Activated T-cell treated with anti-CD3 and anti-CD28 coated beads, Interleukin-2, amount 50 U/mL, for 72 hours (primary cell): Measurements from ENCODE around the gene BEX4. TPM values are rescaled to one million over a fixed set of nuclear protein-coding genes. Genes with fewer than 3 reads are reported as not detected.
A peak's percentile ranks its signal among the peaks of the same experiment; 100 is the strongest.

Source experiments
- ATAC-seq, 2 donors: fragments of 150-1000 bp; cut with Tn5 transposase; replicated peaks in 1 of 2; 2 replicates each; pipeline ENCODE4 v1.10.0; 2021; ENCODE audit warnings: moderate library complexity in 2 of 2, mild to moderate bottlenecking in 1 of 2
- DNase-seq, 2 donors: peaks; one replicate each; pipeline ENCODE4 v3.0.0; 2021 to 2022; ENCODE audit warnings: mixed read lengths in 1 of 2
- H3K27ac Mint-ChIP-seq: one replicate; pipeline ENCODE4 v1.8.0; 2022; ENCODE audit warnings: mild to moderate bottlenecking, moderate library complexity, mixed read lengths
- H3K27me3 Mint-ChIP-seq: one replicate; pipeline ENCODE4 v1.8.0; 2022; ENCODE audit warnings: low read depth, mixed read lengths
- H3K36me3 Mint-ChIP-seq, 2 donors: one replicate each; pipeline ENCODE4 v1.8.0; 2022; ENCODE audit warnings: mixed read lengths in 2 of 2, mild to moderate bottlenecking in 1 of 2; ENCODE audit not compliant: insufficient read depth in 2 of 2
- H3K4me1 Mint-ChIP-seq: one replicate; pipeline ENCODE4 v1.8.0; 2022; ENCODE audit warnings: low read depth, mixed read lengths
- H3K4me3 Mint-ChIP-seq, 2 donors: one replicate each; pipeline ENCODE4 v1.8.0; 2022; ENCODE audit warnings: mild to moderate bottlenecking in 2 of 2, mixed read lengths in 2 of 2, moderate library complexity in 2 of 2
- H3K9me3 Mint-ChIP-seq, 2 donors: one replicate each; pipeline ENCODE4 v1.8.0; 2022; ENCODE audit warnings: mixed read lengths in 2 of 2
- total RNA-seq, 2 donors: library from RNA; stranded (reverse); gene quantifications; one replicate each; pipeline ENCODE4 v1.2.3, GENCODE V29; 2022

BEX4 gene
- total RNA-seq, 2 donors from 2014 or later, result 22.6 to 25.0 TPM

- H3K36me3 Mint-ChIP-seq, result peaks cover 5 to 7% of the 10 kb centered on the region in 2 donors
These were observed 39.4 kb downstream of the BEX4 start for GRCh38 chrX:103254171-103254824.

GRCh38 chrX:103254921-103255493 is 40.1 kb downstream of the BEX4 start, which contains the start of gene TCEAL8:
TCEAL8 (minus strand) TSS chrX:103255155; CDS start chrX:103253979, 1,176 bp downstream.
- ATAC-seq, result peak; percentile 92 to 94
- peak within 1 kb of the TSS; percentile 97 to 98 for H3K4me3 Mint-ChIP-seq
- H3K27me3 Mint-ChIP-seq, result peaks cover 50% of the 10 kb centered on the region
- peak within 1 kb of the TSS; percentile 94 for H3K27ac Mint-ChIP-seq
- peaks cover 18% of the 10 kb centered on the region for H3K4me1 Mint-ChIP-seq
- no peaks in the 10 kb centered on the region for H3K9me3 Mint-ChIP-seq
- peak; percentile 58 to 72 for DNase-seq
- H3K36me3 Mint-ChIP-seq, result peaks cover 5 to 7% of the 10 kb centered on the region in 2 donors

More at GRCh38 chrX:103254171-103254824, 39.4 kb downstream of the BEX4 start:
- Mint-ChIP-seq H3K27me3 (peaks cover 47% of the 10 kb centered on the region), H3K4me1 (peaks cover 18% of the 10 kb centered on the region), H3K4me3 (peak overlapping the region; percentile 97 to 98), H3K27ac (peak overlapping the region; percentile 94), H3K9me3 (no peaks in the 10 kb centered on the region)
- ATAC-seq, result peak; percentile 66 to 78
- DNase-seq, result peak; percentile 54 to 61

GRCh38 chrX:103256651-103257050 is 41.7 kb downstream of the BEX4 start:
- H3K27ac Mint-ChIP-seq, result no peak overlapping the region
- no peak for ATAC-seq
- H3K9me3 Mint-ChIP-seq, result no peaks in the 10 kb centered on the region
- H3K27me3 Mint-ChIP-seq, result peaks cover 64% of the 10 kb centered on the region
- H3K4me1 Mint-ChIP-seq, result peaks cover 18% of the 10 kb centered on the region
- H3K4me3 Mint-ChIP-seq, result no peak overlapping the region
- no peak for DNase-seq
- H3K36me3 Mint-ChIP-seq, result peaks cover 5 to 7% of the 10 kb centered on the region in 2 donors

- Mint-ChIP-seq H3K36me3 (peaks cover 6 to 8% of the 10 kb centered on the region in 2 donors), H3K4me1 (peaks cover 18% of the 10 kb centered on the region), H3K4me3 (no peak overlapping the region), H3K27ac (no peak overlapping the region), H3K27me3 (peaks cover 73% of the 10 kb centered on the region), H3K9me3 (no peaks in the 10 kb centered on the region)
- DNase-seq, result no peak
- no peak for ATAC-seq
These were observed 43.4 kb downstream of the BEX4 start for GRCh38 chrX:103258275-103258674.

Other genes starting within 250 kb of the BEX4 start
- gene BEX1, start 150.9 kb upstream of the BEX4 start, total RNA-seq, result under 1 TPM; 0.29 to 0.39 TPM
- gene NXF3, start 122.0 kb upstream of the BEX4 start, total RNA-seq, result under 1 TPM in 1 of 2 donors, not detected in 1; 0.12 TPM
- gene TCEAL8, start 40.0 kb downstream of the BEX4 start, total RNA-seq, result 10 to 100 TPM; 30.9 to 31.9 TPM
- not detected for gene TCEAL5, start 61.6 kb downstream of the BEX4 start, total RNA-seq
- 10 to 100 TPM; 36.7 to 45.6 TPM for gene BEX2, start 95.9 kb downstream of the BEX4 start, total RNA-seq
- not detected for gene TCEAL7, start 115.1 kb downstream of the BEX4 start, total RNA-seq
- gene TCEAL9, start 141.4 kb downstream of the BEX4 start, total RNA-seq, result 1 to 10 TPM; 1.6 to 3.5 TPM
- 10 to 100 TPM; 17.3 to 33.0 TPM for gene BEX3, start 161.4 kb downstream of the BEX4 start, total RNA-seq